ENCODE results near the gene PRSS22. TPM values are rescaled to one million over a fixed set of nuclear protein-coding genes. Genes with fewer than 3 reads are reported as not detected.

The PRSS22 gene
- total RNA-seq, 4 donors from 2014 or later: 2.5 to 11.2 TPM; not detected in 2

GRCh38 chr16:2818272-2818876 lies 39.6 kb downstream of the PRSS22 start:
- no peaks in the 10 kb centered on the region for H3K9me3 ChIP-seq
- H3K27ac ChIP-seq: no peak overlapping the region
- no peaks in the 10 kb centered on the region for H3K36me3 ChIP-seq
- intact Hi-C loops (cut with DNase I; ENCODE audit: low total_unique reads): no loop called here
- no peak overlapping the region for H3K4me3 ChIP-seq
- peaks cover 0 to 4% (median 0%) of the 10 kb centered on the region in 4 donors for H3K4me1 ChIP-seq
- DNase-seq: peak; percentile 5
- TF ChIP-seq, protein P1, sequence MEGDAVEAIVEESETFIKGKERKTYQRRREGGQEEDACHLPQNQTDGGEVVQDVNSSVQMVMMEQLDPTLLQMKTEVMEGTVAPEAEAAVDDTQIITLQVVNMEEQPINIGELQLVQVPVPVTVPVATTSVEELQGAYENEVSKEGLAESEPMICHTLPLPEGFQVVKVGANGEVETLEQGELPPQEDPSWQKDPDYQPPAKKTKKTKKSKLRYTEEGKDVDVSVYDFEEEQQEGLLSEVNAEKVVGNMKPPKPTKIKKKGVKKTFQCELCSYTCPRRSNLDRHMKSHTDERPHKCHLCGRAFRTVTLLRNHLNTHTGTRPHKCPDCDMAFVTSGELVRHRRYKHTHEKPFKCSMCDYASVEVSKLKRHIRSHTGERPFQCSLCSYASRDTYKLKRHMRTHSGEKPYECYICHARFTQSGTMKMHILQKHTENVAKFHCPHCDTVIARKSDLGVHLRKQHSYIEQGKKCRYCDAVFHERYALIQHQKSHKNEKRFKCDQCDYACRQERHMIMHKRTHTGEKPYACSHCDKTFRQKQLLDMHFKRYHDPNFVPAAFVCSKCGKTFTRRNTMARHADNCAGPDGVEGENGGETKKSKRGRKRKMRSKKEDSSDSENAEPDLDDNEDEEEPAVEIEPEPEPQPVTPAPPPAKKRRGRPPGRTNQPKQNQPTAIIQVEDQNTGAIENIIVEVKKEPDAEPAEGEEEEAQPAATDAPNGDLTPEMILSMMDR (IDR thresholded peaks at IDR 0.05): no peak
- TF ChIP-seq POLR2AphosphoS5 (IDR thresholded peaks at IDR 0.05) (no peak), EP300 (IDR thresholded peaks at IDR 0.05; ENCODE audit: low read depth) (no peak), POLR2A (IDR thresholded peaks at IDR 0.05) (no peak)
- WGBS, 2 donors (ENCODE audit: low coverage in 1 of 2): 85 to 100% methylated on average over 2 to 10 of the region's 10 CpGs
- H3K27me3 ChIP-seq: peaks cover 11% of the 10 kb centered on the region
- in situ Hi-C loops (cut with MboI; ENCODE audit: low pct_ligation_motif_present in 1 of 4, low pct_unique_long_range_greater_than_20kb in 1 of 4, low sequenced_read_pairs in 3 of 4): no loop called here

DNA sequence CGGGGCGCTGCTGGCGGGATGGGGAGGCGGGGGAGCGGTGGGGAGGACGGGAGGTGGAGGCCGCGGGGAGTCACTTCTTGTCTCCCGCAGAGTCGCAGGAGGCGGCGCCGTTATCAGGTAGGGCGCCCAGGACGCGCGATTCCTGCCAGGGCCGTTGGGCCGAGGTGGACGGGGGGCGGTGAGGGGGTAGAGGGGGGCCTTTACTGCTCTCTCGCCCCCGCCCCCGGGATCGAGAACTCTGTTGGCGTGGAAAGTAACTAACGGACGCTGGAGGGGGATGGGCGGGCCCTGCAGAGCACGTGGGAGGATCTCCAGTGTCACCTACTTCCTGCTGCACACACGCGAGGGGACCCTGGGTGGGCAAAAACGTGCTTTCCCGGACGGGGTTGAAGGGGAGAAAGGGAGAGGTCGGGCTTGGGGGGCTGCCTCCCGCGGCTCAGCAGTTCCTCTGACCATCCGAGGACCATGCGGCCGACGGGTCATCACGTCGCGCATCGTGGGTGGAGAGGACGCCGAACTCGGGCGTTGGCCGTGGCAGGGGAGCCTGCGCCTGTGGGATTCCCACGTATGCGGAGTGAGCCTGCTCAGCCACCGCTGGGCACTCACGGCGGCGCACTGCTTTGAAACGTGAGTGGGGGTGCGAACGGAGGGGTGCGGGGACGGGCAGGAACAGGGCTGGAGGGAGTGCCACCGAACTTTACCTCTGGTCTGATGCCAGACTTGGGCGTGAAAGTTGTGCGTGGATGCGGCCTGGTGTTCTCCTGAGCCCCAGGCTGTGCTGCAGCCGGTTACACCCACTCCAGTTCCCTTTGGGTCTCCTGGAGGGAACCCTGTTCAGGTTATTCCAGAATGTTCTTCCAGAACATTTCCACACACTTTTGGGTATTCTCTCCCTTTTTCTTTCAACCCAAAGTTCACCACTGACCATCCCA lies 40.4 kb downstream of the PRSS22 start:
- WGBS, 2 donors (ENCODE audit: low coverage in 1 of 2): 60 to 89% methylated on average over 1 to 68 of the region's 68 CpGs
- Histone ChIP-seq H3K36me3 (no peaks in the 10 kb centered on the region), H3K4me1 (peaks cover 0 to 4% (median 0%) of the 10 kb centered on the region in 4 donors), H3K4me3 (peak overlapping the region in 1 of 4 donors; percentile 1), H3K9me3 (no peaks in the 10 kb centered on the region), H3K27ac (no peak overlapping the region), H3K27me3 (peaks cover 11% of the 10 kb centered on the region)
- in situ Hi-C loops (cut with MboI; ENCODE audit: low pct_ligation_motif_present in 1 of 4, low pct_unique_long_range_greater_than_20kb in 1 of 4, low sequenced_read_pairs in 3 of 4): no loop called here
- intact Hi-C loops (cut with DNase I; ENCODE audit: low total_unique reads): no loop called here
- TF ChIP-seq POLR2AphosphoS5 (IDR thresholded peaks at IDR 0.05) (no peak), EP300 (IDR thresholded peaks at IDR 0.05; ENCODE audit: low read depth) (no peak), POLR2A (IDR thresholded peaks at IDR 0.05) (no peak)
- TF ChIP-seq, protein P1 (IDR thresholded peaks at IDR 0.05): no peak
- DNase-seq: peak; percentile 6

DNA sequence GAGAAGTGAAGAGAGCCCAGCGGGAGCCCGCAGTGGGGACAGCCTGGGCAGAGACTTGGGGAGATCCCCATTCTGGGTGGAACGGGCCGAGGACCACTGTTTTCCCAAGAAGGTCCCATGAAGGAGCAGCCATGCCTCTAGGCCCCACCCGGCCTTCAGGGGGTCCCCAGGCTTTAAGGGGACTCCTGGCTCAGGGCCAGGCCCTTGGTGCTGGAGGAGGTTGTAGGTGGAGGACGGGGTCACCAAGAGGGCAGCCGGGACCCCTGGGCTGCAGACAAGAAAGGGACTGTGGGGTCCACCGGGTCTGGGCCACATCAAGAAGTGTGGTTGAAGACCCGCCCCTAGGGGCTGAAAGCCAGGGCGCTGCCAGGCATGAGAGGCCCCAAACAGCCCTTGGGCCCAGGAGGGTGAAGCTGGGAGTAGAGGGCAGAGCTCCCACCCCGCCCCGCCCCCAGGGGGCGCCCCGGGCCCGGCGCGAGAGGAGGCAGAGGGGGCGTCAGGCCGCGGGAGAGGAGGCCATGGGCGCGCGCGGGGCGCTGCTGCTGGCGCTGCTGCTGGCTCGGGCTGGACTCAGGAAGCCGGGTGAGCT lies 41.1 kb downstream of the PRSS22 start, which contains the start of gene PRSS21:
PRSS21 (plus strand) TSS at position 487 of the 589 bp plus-strand sequence; CDS start at position 519, 32 bp downstream.
- 79 to 82% methylated on average over 2 to 28 of the region's 28 CpGs for WGBS, 2 donors (ENCODE audit: low coverage in 1 of 2)
- in situ Hi-C loops (cut with MboI; ENCODE audit: low pct_ligation_motif_present in 1 of 4, low pct_unique_long_range_greater_than_20kb in 1 of 4, low sequenced_read_pairs in 3 of 4): no loop called here
- Histone ChIP-seq H3K36me3 (no peaks in the 10 kb centered on the region), H3K27me3 (peaks cover 11% of the 10 kb centered on the region), H3K4me3 (peak within 1 kb of the TSS in 1 of 4 donors; percentile 1), H3K4me1 (peaks cover 0 to 4% (median 0%) of the 10 kb centered on the region in 4 donors), H3K27ac (no peak within 1 kb of the TSS), H3K9me3 (no peaks in the 10 kb centered on the region)
- peak; percentile 8 for DNase-seq
- intact Hi-C loops (cut with DNase I; ENCODE audit: low total_unique reads): no loop called here
- TF ChIP-seq EP300 (IDR thresholded peaks at IDR 0.05; ENCODE audit: low read depth): no peak
- no peak for TF ChIP-seq POLR2A (IDR thresholded peaks at IDR 0.05)
- TF ChIP-seq POLR2AphosphoS5 (IDR thresholded peaks at IDR 0.05): no peak
- TF ChIP-seq, protein P1 (IDR thresholded peaks at IDR 0.05): peak in 1 of 5 experiments; percentile 9

DNA sequence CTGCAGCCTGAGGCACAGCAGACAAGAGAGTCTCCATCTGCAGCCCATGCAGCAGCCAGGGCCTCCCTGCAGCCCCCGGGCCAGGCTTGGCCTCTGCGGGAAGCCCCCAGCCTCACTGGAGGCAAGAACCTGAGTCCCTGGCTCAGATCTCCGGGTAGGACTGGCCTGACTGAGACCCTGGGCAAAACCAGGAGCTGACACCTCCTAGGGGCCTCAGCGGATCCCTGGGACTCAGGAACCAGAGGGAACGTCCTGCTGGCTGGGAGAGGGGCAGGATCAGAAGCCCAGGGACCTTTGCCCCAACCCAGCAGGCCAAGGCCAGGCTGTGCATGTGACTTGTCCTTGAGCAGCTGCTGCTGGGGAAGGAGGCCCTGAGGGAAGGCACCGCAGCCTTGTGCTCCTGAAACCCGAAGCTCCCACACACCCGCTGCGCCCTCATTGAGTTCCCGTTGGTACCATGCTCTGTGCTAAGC lies 42.6 kb downstream of the PRSS22 start:
- in situ Hi-C loops (cut with MboI; ENCODE audit: low pct_ligation_motif_present in 1 of 4, low pct_unique_long_range_greater_than_20kb in 1 of 4, low sequenced_read_pairs in 3 of 4) (no loop called here), intact Hi-C loops (cut with DNase I; ENCODE audit: low total_unique reads) (no loop called here)
- H3K9me3 ChIP-seq: no peaks in the 10 kb centered on the region
- no peak overlapping the region for H3K27ac ChIP-seq
- H3K4me3 ChIP-seq: no peak overlapping the region
- TF ChIP-seq POLR2A (IDR thresholded peaks at IDR 0.05) (no peak), EP300 (IDR thresholded peaks at IDR 0.05; ENCODE audit: low read depth) (no peak), POLR2AphosphoS5 (IDR thresholded peaks at IDR 0.05) (no peak)
- TF ChIP-seq, protein P1 (IDR thresholded peaks at IDR 0.05): no peak
- 88% methylated on average over 8 of the region's 10 CpGs; no CpG with 5 or more reads in 1 of the 2 donors for WGBS, 2 donors (ENCODE audit: low coverage in 1 of 2)
- no peaks in the 10 kb centered on the region for H3K36me3 ChIP-seq
- DNase-seq: peak; percentile 6
- H3K4me1 ChIP-seq: peaks cover 0 to 4% (median 0%) of the 10 kb centered on the region in 4 donors
- H3K27me3 ChIP-seq: peaks cover 23% of the 10 kb centered on the region
